PC-9 (cell line): ENCODE data around the gene SMG6. TPM values are rescaled to one million over a fixed set of nuclear protein-coding genes. Genes with fewer than 3 reads are reported as not detected.
"Not testable (repeated sequence)": the region's sequence is repeated elsewhere in the genome, so short reads cannot be mapped to it uniquely, and the experiment has no call there.

Experiments
- BruUV-seq: library from RNA; stranded (reverse); fragments of 400-500 nt; replicated peaks from 2 replicates; lab custom pipeline; 2021; lab: Mats Ljungman, UMichigan
- CTCF ChIA-PET: fragments of 300-600 bp; sonication (Branson Sonifier 250); formaldehyde crosslinking; loops from one replicate; lab custom pipeline; 2022; ENCODE audit warnings: antibody characterized with exemption; lab: Charles Lee
- POLR2A ChIA-PET: fragments of 300-600 bp; sonication (Branson Sonifier 250); formaldehyde crosslinking; loops from one replicate; lab custom pipeline; 2022; ENCODE audit warnings: antibody characterized with exemption; ENCODE audit not compliant: unreplicated experiment; lab: Charles Lee
- DNase-seq, 2 experiments: peaks; one replicate each; pipeline versions ENCODE4 v3.0.0 to v3.0.0-alpha.2; 2015 to 2022; ENCODE audit warnings: mixed read lengths in 1 of 2
- H2AFZ ChIP-seq: fragments of 200-600 bp; sonication (generic); 2 replicates; pipeline ENCODE4 v1.8.1; 2017; ENCODE audit warnings: antibody characterized with exemption
- H3F3A ChIP-seq: fragments of 200-600 bp; sonication (generic); 2 replicates; pipeline ENCODE4 v1.8.1; 2017; ENCODE audit warnings: antibody characterized with exemption, mild to moderate bottlenecking, low read depth; ENCODE audit not compliant: insufficient read depth
- H3K27ac ChIP-seq: fragments of 200-600 bp; sonication (generic); 2 replicates; pipeline ENCODE4 v1.6.1; 2016; ENCODE audit warnings: mixed run types
- H3K27me3 ChIP-seq: fragments of 200-600 bp; sonication (generic); 2 replicates; pipeline ENCODE4 v1.6.1; 2016; ENCODE audit warnings: low read depth, mixed run types; ENCODE audit not compliant: insufficient read depth
- H3K36me3 ChIP-seq: fragments of 200-600 bp; sonication (generic); 2 replicates; pipeline ENCODE4 v1.6.1; 2016; ENCODE audit warnings: low read depth, mixed run types
- H3K4me1 ChIP-seq: fragments of 200-600 bp; sonication (generic); replicated peaks from 2 replicates; pipeline ENCODE4 v1.6.1; 2016; ENCODE audit warnings: mixed run types; ENCODE audit not compliant: insufficient read depth
- H3K4me2 ChIP-seq: fragments of 200-600 bp; sonication (generic); 2 replicates; pipeline ENCODE4 v1.6.1; 2017; ENCODE audit warnings: mixed run types
- H3K4me3 ChIP-seq: fragments of 200-600 bp; sonication (generic); 2 replicates; pipeline ENCODE4 v1.6.1; 2016; ENCODE audit warnings: mixed run types
- H3K79me2 ChIP-seq: fragments of 200-600 bp; sonication (generic); 2 replicates; pipeline ENCODE4 v1.6.1; 2017; ENCODE audit warnings: low read depth, mixed run types
- H3K9me2 ChIP-seq: fragments of 200-600 bp; sonication (generic); 2 replicates; pipeline ENCODE4 v1.8.1; 2017; ENCODE audit warnings: mild to moderate bottlenecking; ENCODE audit not compliant: insufficient read depth
- H3K9me3 ChIP-seq: fragments of 200-600 bp; sonication (generic); 2 replicates; pipeline ENCODE4 v1.8.1; 2016; ENCODE audit warnings: low read depth; ENCODE audit not compliant: insufficient read depth
- H4K20me1 ChIP-seq: fragments of 200-600 bp; sonication (generic); 2 replicates; pipeline ENCODE4 v1.8.1; 2017; ENCODE audit not compliant: insufficient read depth
- CTCF ChIP-seq: fragments of 200-600 bp; sonication (generic); conservative IDR thresholded peaks from 2 replicates; pipeline ENCODE4 v1.6.1; 2017; ENCODE audit warnings: mixed run types, antibody characterized with exemption, mild to moderate bottlenecking, moderate library complexity
- EZH2 ChIP-seq: fragments of 200-600 bp; sonication (generic); IDR thresholded peaks from 2 replicates; pipeline ENCODE4 v1.8.0; 2017; ENCODE audit warnings: antibody characterized with exemption, low read depth
- intact Hi-C: fragments of 100-400 bp; cut with micrococcal nuclease; formaldehyde crosslinking; loops from one replicate; pipeline ENCODE4 v1.10.0; 2022; ENCODE audit not compliant: unreplicated experiment
- total RNA-seq: library from RNA; stranded (reverse); gene quantifications from 2 replicates; pipeline ENCODE4 v1.2.3, GENCODE V29; 2021

Gene SMG6
- total RNA-seq, 1 experiment from 2014 or later: 43.1 TPM

GRCh38 chr17:2144701-2145100 is 158.9 kb downstream of the SMG6 start:
- H3K4me1 ChIP-seq: peaks cover 7% of the 10 kb centered on the region
- CTCF ChIA-PET: interaction anchor here (0.6 kb wide), 1 partner anchor 488 kb away, joined by 3 read pairs; no protein-coding TSS in a partner anchor
- no peaks in the 10 kb centered on the region for H3K9me3 ChIP-seq
- intact Hi-C loops: no loop called here
- DNase-seq: no peak
- H3K9me2 ChIP-seq: no peaks in the 10 kb centered on the region
- H3K4me2 ChIP-seq: no peak overlapping the region
- TF ChIP-seq CTCF: no peak
- H3K36me3 ChIP-seq: no peaks in the 10 kb centered on the region
- H3K79me2 ChIP-seq: no peaks in the 10 kb centered on the region
- H2AFZ ChIP-seq: no peak overlapping the region
- H3F3A ChIP-seq: peaks cover under 1% of the 10 kb centered on the region; the same call in 1 of the 2 replicates
- no peaks in the 10 kb centered on the region for H3K27me3 ChIP-seq
- H3K27ac ChIP-seq: no peak overlapping the region
- H3K4me3 ChIP-seq: no peak overlapping the region
- POLR2A ChIA-PET: interaction anchor here (0.5 kb wide), 2 partner anchors 12 to 32 kb away, joined by 4 to 6 read pairs; no protein-coding TSS in a partner anchor
- no peaks in the 10 kb centered on the region for H4K20me1 ChIP-seq
- no TSS peak for BruUV-seq

GRCh38 chr17:2143332-2143731 is 160.3 kb downstream of the SMG6 start:
- DNase-seq: no peak
- ChIA-PET CTCF (interaction anchor here (0.6 kb wide), 1 partner anchor 120 kb away, joined by 6 read pairs; no protein-coding TSS in a partner anchor), POLR2A (no interaction called here)
- TF ChIP-seq CTCF: no peak
- TF ChIP-seq EZH2: no peak
- intact Hi-C loops: no loop called here
- Histone ChIP-seq H3K4me3 (no peak overlapping the region), H3K4me2 (no peak overlapping the region), H3K9me3 (no peaks in the 10 kb centered on the region), H2AFZ (no peak overlapping the region), H4K20me1 (no peaks in the 10 kb centered on the region), H3K79me2 (no peaks in the 10 kb centered on the region), H3F3A (peaks cover 10% of the 10 kb centered on the region), H3K36me3 (no peaks in the 10 kb centered on the region), H3K9me2 (no peaks in the 10 kb centered on the region), H3K27me3 (no peaks in the 10 kb centered on the region), H3K4me1 (peaks cover 17% of the 10 kb centered on the region), H3K27ac (no peak overlapping the region)
- no TSS peak for BruUV-seq

GRCh38 chr17:2142682-2143081 is 160.9 kb downstream of the SMG6 start:
- H3K9me3 ChIP-seq, H3K36me3 ChIP-seq, DNase-seq, intact Hi-C loops, H3K27me3 ChIP-seq, H2AFZ ChIP-seq, H3K27ac ChIP-seq, H3K9me2 ChIP-seq, H3K79me2 ChIP-seq, H3K4me3 ChIP-seq, POLR2A ChIA-PET, BruUV-seq, H3K4me2 ChIP-seq, H4K20me1 ChIP-seq, H3F3A ChIP-seq: not testable (repeated sequence)
- H3K4me1 ChIP-seq: peaks cover 22% of the 10 kb centered on the region
- CTCF ChIA-PET: interaction anchor here (0.6 kb wide), 1 partner anchor 120 kb away, joined by 6 read pairs; no protein-coding TSS in a partner anchor

- intact Hi-C loops: no loop called here
- TF ChIP-seq CTCF: no peak
- no peak for TF ChIP-seq EZH2
- no peak overlapping the region for H2AFZ ChIP-seq
- H3K4me2 ChIP-seq: no peak overlapping the region
- no TSS peak for BruUV-seq
- H3K27ac ChIP-seq: no peak overlapping the region
- H3K36me3 ChIP-seq: no peaks in the 10 kb centered on the region
- ChIA-PET CTCF (no interaction called here), POLR2A (no interaction called here)
- H3K4me3 ChIP-seq: no peak overlapping the region
- no peaks in the 10 kb centered on the region for H3K9me2 ChIP-seq
- H3F3A ChIP-seq: peaks cover 10% of the 10 kb centered on the region
- no peaks in the 10 kb centered on the region for H3K9me3 ChIP-seq
- no peaks in the 10 kb centered on the region for H3K79me2 ChIP-seq
- H4K20me1 ChIP-seq: no peaks in the 10 kb centered on the region
- no peak for DNase-seq
- H3K27me3 ChIP-seq: no peaks in the 10 kb centered on the region
- H3K4me1 ChIP-seq: peaks cover 16% of the 10 kb centered on the region
Measured at GRCh38 chr17:2140683-2141082, 162.9 kb downstream of the SMG6 start.
